Testis (tissue), 2 donors: Measurements from ENCODE around the gene GRK7.

Experiments
- CTCF ChIP-seq, 3 experiments: fragments of 450-650 bp in 2 of 3; fragments of 200-600 bp in 1 of 3; sonication (generic) in 1 of 3; IDR thresholded peaks; one replicate each; pipeline ENCODE4 v1.5.1; 2016 to 2019; ENCODE audit warnings: antibody characterized with exemption in 3 of 3, mild to moderate bottlenecking in 2 of 3, moderate library complexity in 1 of 3
- POLR2A ChIP-seq: fragments of 450-650 bp; IDR thresholded peaks from one replicate; pipeline ENCODE4 v1.6.1; 2017; ENCODE audit warnings: antibody characterized with exemption, mild to moderate bottlenecking, moderate library complexity

- no peak for TF ChIP-seq POLR2A
- TF ChIP-seq CTCF (IDR thresholded peaks at IDR 0.05): no peak
Observed at GRCh38 chr3:141810161-141810560, 47.0 kb downstream of the GRK7 start.
